Activated naive CD4-positive, alpha-beta T cell treated with Interleukin-2 at 50 U/mL for 16 hours (primary cell): ENCODE measurements around the gene NCAM2.

ENCODE experiments used
- DNase-seq: peaks from one replicate; pipeline ENCODE4 v3.0.0-alpha.2; 2020

The NCAM2 gene

DNA sequence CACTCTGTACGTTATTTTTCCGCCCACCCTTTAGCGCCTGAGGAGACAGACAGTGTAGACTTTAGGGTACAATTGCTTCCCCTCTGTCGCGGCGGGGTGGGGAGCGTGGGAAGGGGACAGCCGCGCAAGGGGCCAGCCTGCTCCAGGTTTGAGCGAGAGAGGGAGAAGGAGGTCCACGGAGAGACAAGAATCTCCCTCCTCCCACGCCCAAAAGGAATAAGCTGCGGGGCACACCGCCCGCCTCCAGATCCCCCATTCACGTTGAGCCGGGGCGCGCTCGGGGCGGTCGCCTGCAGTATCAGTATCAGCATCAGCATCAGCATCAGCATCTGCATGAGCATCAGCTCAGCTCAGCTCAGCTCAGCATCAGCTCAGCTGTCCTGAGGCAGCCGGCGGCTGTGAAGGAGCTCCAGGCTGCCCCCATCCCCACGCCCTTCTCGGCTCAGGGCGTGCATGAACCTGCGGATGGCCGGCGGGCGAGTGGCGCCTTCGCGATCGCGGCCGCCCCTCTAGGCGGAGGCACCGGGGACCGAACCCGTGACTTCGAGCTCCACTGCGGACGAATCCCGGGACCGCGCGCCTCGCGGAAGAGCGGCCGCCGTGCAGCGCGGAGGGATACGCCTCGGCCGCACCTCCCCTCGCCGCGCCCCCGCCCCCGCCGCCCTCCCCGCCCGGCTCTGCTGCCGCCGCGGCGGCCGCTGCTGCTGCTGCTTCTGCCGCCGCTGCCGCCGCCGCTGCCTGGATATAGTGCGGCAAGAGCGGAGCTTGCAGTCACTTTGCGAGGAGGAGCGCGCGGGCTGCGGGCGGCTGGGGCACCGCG lies at the start of gene NCAM2:
NCAM2 (plus strand) TSS at position 774 of the 820 bp plus-strand sequence.
- DNase-seq, result peak; percentile 59

- no peak for DNase-seq
Measured at GRCh38 chr21:20949884-20950283, 48.3 kb upstream of the NCAM2 start.

GRCh38 chr21:20965816-20966215 lies 32.4 kb upstream of the NCAM2 start:
- no peak for DNase-seq

DNA sequence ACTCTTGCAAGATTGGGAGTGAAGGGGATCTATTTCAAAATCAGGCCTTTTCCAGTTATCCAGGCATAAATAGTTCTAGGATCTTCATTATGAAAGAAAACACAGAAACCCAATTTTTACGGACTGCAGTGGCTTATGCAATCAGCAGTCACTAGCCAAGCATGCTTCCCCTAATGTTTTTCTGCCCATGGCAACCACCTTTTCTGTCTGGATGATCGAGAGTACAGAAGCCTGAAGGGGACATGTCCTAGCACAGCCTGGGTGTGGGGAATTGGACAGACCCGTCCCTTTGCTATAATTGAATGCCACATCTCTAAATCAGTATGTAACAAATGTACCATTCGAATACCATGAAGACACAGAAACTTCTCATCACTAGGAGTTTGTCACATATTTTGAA lies 29.8 kb upstream of the NCAM2 start:
- no peak for DNase-seq

- DNase-seq, result no peak
Measured at GRCh38 chr21:20970691-20971090, 27.5 kb upstream of the NCAM2 start.

DNA sequence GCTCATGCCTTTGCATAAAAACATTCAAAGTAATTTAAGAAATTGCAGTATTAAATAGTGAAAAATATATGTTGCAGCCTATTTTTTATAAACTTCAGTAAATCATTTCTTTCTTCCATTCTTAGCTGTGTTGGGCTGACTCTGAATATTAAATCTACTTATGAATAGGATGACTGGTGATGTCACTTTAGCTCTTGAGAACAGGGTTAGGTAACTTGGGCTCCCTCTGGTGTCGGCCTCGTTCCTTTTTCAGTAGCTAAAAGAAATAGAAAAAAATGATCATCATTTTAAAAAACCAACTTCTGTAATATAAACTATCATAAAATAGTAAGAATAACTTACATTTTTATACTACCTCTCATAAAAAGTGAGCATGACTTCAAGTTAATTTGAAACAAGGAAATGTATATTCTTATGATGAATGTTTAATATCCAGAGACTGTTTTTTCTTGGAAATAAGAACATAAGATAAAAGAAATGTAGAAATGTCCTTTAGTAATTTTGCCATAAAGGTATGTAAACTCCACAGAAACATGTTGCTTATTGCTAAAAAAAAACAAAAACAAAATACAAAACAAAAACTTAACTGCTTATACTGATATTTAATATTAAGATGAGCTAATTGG lies 26.8 kb upstream of the NCAM2 start:
- peak; percentile 8 for DNase-seq

- no peak for DNase-seq
Measured at GRCh38 chr21:20994790-20995189, 3.4 kb upstream of the NCAM2 start.

GRCh38 chr21:20996421-20997310 lies 1.5 kb upstream of the NCAM2 start:
- no peak for DNase-seq

- DNase-seq, result no peak
Measured at GRCh38 chr21:20997311-20997635, 936 bp upstream of the NCAM2 start.

- DNase-seq, result no peak
Measured at GRCh38 chr21:20998456-20998789, 214 bp downstream of the NCAM2 start.

GRCh38 chr21:20998886-20999285 lies 677 bp downstream of the NCAM2 start:
- no peak for DNase-seq

DNA sequence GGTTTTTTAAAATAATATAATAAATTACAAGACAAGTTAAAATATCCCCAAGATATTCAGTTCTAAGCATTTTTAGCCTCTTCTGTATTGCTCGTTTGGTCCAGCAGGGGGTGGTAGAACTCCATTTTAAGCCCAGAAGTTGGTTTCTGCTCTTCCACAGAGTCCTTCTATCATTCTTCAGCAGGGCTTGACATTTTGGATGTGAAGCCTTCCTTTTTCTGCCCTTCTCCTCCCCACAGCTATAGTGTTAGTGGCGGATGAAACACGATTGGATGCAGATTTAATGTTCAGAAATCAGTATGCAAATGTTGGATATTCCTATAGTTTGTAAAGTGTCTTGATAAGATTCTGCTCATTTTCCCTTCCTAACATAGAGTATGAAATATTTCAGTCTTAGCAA lies 1.4 kb downstream of the NCAM2 start:
- peak; percentile 25 for DNase-seq

GRCh38 chr21:21000591-21001175 lies 2.5 kb downstream of the NCAM2 start:
- DNase-seq, result no peak

- DNase-seq, result no peak
Measured at GRCh38 chr21:21001591-21002100, 3.4 kb downstream of the NCAM2 start.

DNA sequence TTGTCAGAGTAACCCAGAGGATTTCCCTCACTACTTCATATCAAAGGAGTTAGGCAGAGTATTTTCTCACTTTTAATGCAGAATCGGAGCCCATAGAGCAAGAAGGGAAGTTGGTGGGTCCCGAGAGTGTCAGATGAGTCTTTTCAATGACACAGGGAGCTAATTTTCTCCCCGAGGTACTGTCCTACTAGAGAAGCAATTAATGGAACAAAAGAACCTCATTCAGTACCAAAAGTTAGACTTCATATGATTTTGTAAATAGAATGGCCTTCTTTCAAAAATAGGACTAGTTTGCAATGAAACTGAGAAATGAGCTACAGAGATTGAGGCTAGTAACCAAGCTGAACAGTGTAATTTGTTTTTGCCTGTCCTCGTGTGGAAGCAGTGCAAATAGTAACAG lies 3.9 kb downstream of the NCAM2 start:
- no peak for DNase-seq

DNA sequence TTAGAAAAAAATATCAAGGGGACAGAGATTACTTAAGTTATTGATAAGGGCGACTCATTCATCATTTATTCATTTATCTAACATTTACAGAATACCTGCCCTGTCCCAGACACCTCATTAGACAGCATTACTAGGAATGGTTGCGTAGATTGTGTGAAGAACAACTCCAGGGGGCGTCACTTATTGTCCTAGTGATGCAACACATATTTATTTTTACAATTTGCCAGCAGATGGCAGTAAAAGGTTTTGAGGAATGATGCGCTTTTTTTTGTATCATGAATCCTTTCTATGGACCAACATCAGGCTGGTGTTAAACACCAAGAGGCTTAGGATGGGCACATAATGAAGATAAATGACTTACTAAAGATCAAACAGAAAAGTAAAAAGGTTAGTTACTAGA lies 5.5 kb downstream of the NCAM2 start:
- no peak for DNase-seq

DNA sequence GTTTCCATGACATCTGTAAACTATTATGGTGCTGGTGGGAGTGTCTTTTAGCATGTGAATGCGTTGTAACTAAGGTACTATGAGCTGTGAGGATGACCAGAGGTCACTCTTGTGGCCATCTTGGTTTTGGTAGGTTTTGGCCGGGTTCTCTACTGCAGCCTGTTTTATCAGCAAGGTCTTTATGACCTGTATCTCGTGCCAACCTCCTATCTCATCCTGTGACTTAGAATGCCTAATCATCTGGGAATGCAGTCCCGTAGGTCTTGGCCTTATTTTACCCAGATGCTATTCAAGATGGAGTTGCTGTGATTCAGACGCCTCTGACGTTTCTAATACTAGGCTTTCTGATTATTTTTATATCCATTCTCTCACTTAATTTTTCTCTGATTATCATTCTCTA lies 9.4 kb downstream of the NCAM2 start:
- DNase-seq, result no peak

DNA sequence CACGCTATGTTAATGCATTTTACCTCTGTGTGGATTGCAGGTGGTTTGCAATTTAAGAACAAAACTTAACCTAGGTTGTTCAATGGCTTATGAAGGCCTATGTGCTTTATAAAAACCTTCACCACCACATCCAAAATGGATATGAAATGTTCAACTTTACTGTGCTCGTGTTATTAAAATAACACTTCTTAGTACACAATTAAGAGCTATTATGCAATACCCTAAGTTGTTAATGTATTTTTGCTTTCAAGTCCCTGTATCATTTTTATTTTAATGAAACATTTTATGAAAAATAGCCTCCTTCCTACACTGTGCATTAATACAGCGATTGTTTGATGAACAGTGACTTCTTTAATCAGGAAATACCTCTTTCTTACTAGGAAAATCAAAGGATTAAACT lies 12.0 kb downstream of the NCAM2 start:
- DNase-seq, result no peak

- no peak for DNase-seq
Measured at GRCh38 chr21:21010698-21011097, 12.5 kb downstream of the NCAM2 start.

DNA sequence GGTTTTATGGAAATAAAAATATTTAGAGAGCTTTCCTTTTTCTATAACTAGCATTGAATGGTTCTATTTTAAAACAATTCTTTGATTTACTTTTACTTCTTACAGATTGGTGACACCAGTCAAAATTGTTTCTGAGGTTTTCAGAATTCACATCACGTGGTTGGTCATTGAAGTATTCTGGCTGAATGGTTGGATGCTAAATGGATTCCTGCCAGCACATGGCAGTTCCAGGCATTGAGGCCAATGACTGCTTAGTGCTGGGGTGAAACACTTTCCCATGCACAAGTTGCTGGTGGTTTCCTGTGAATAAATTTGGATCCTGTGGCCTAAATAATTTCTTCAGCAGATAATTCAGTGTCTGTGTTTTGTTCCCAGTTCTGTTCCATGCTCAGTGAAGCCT lies 20.6 kb downstream of the NCAM2 start:
- DNase-seq, result no peak

DNA sequence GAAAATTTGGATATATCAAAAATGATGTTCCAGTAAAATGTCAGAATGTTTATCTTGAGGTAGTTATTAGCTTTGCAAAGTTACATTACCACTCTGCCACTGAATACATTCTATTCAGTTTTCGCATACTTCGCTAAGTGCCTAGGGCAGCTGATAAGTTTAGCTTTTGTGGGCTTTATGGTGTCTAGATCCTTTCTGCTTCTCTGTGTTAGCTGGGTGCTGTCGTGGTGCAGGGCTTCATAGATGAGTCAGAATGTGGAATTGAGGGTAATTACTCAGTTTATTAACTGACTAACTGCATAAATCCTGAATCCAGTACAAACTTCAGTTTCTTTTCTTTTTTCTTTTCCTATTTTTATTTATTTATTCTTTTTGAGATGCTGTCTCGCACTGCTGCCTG lies 21.5 kb downstream of the NCAM2 start:
- no peak for DNase-seq

- DNase-seq, result no peak
Measured at GRCh38 chr21:21025742-21026141, 27.5 kb downstream of the NCAM2 start.

DNA sequence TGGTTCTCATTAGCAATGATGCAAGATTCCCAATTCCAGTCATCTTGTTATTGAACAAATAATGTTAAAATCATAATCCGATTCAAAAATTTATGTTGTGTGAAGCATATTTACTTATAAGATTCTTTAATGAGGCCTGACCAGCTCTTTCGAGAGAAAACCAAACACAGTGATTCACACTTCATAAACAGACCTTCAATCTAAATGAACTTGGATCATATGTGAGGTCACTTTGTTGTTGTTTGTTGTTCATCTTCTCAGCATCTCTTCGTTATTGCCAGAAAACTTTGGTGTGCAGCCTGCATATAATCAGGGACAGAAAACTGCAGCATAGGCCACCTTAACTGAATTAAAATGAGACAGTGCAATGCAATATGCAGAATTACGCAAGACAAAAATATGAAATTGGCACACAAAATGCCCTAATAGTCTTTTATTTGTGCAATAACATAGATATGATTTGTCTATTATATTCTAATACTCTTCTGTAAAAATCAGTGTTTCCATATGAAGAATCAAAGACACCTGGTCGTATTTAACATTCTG lies 30.1 kb downstream of the NCAM2 start:
- DNase-seq, result no peak
